GM18502 (cell line): Measurements from ENCODE around the gene MEF2C.

Experiments used
- ATAC-seq: cut with Tn5 transposase; IDR thresholded peaks from one replicate; pipeline ENCODE4 v1.9.1; 2021; ENCODE audit warnings: mild to moderate bottlenecking; ENCODE audit not compliant: unreplicated experiment, poor library complexity

MEF2C gene

DNA sequence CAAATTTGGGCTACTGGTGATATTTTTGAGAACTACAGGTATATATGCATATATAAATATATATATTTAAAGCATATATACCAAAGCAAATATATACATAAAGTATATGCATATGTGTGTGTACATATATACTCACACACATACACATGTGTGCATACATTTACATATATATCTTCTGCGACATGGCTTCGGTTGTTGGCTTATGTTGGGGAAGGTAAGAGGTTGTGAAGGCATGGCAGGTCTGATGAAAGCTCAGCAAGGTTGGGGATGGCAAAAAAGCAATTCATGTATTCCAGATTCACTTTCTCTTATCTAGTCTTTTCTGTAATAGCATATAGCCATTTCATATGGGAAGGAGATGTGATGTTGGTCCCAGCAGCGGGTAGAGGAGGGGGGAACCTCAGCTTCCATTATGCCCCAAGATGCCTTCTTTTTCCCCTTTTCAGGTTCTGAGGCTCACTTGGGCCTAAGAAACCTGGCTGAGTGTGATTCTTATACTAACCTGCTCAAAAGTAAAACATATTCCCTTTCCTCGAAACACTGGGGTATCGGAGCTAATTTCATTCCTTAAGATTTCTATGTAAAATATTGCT is 201.7 kb downstream of the MEF2C start:
- ATAC-seq = no peak

GRCh38 chr5:88680253-88681132 is 202.5 kb downstream of the MEF2C start:
- ATAC-seq = peak; percentile 80

DNA sequence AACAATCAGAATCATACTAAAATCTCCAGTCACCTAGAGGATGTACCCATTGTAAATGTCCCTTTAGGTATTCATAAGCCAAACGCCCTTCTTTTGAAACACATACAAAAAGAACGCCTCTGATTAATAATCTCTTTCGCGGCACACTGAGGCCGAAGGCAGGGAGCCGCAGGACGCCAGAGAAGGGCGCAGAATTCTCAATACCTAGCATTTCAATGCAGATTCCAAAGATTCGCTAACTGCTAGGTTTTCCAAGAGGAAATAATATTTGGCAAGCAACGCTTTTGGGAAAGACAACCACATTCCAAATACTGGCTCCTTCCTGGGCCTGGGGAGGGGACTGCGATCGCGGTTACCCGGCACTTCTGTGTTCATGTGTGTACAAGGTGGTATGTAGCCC is 203.3 kb downstream of the MEF2C start:
- ATAC-seq = no peak

- ATAC-seq = no peak
Measured at GRCh38 chr5:88678770-88679381, 204.1 kb downstream of the MEF2C start.

DNA sequence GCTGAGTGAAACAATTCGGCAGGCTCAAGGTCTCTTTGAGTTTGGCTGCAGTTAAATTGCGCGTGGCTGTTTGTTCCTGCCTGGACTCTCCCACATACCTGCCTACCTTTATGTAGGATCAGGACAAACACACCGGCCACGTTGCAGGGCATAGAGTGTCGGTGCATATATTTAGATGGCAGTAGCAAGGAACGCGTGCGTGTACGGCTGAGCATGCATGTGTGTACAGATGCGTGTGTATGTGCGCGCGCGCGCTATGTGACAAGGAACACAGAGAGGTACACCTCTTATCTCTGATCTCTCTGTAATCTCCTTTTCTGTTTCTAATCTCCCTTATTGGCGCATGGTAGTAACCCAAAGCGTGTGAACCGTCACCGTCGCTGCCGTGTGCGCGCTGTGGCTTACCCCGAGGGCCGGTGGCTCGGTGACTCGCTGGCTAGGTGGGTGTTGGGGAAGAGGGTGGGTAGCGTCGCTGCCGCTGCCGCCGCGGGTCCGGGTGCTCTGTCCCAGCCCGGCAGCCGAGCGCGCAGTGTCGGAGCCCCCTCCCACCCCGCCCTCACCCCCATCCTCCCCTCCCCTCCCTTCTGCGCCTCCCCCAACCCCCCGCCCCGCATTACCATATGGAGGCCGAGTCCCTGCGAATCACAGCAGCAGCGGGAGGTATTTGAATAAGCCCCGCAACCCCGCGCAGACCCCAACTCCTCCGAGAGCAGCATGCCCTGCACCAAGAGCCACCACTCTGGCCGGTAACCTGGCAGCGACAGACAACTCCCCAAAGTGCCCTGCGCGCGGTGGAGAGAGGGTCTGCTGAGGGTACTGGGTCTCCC is 204.8 kb downstream of the MEF2C start:
- no peak for ATAC-seq

GRCh38 chr5:88677376-88677895 is 205.5 kb downstream of the MEF2C start:
- ATAC-seq = no peak

- no peak for ATAC-seq
Measured at GRCh38 chr5:88676637-88677375, 206.2 kb downstream of the MEF2C start.

GRCh38 chr5:88675708-88676636 is 207.0 kb downstream of the MEF2C start:
- ATAC-seq = peak; percentile 56

DNA sequence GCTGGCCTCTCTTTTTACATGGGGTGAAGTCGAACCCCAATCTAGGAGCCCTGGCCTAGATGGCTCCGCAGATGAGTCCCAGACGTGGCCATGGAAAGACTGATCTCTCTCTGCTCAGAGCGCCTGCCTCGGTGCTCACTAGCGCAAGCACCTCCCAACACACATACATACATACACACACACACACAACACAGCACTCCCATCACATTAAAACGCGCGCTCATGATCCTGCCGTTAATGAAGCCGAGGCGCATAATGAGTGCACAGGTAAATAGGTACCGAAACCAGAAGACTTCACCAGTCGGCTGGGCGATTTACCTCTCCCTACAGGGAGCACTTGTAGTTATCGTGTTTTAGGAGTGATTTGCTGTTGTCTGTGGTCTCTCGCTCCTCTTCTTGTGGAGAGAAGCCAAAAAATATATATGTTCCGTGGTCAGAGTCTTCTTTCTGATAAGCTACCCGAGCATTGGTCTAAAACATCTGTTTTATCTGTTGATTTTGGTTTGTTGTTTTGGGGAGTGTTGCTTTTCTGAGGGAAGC is 207.7 kb downstream of the MEF2C start:
- ATAC-seq = peak; percentile 32

- ATAC-seq = peak; percentile 69
Measured at GRCh38 chr5:88674356-88675167, 208.4 kb downstream of the MEF2C start.

- ATAC-seq = no peak
Measured at GRCh38 chr5:88673253-88674105, 209.5 kb downstream of the MEF2C start.

DNA sequence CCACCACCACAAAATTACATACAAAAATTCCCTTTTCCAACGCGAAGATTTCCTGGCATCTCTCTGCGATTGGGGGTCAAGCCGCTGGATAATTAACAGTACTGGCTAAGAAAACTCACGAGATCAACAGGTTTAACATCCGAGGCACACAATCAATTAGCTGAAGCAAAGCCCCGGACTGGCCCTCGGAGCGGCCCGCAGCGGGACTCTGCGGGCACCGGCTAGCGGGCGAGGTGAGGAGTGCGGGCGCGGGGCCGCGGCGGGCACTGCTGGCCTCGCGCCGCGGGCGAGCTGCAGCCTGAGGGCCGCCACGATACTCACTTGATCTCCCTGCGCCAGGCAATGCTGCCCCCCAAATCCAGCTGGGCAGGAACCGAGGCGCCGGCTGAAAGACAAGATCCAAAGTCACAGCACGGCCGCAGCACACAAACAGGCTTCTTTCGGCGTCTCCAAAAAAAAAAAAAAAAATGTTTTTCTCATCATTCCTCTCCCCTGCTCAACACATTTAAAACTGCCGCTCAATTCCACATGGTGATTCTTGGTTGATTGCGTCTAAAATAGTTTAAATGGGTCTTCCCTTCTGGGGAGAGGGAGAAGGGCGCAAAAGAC is 210.2 kb downstream of the MEF2C start:
- no peak for ATAC-seq

GRCh38 chr5:88671505-88672499 is 211.2 kb downstream of the MEF2C start:
- ATAC-seq = no peak

DNA sequence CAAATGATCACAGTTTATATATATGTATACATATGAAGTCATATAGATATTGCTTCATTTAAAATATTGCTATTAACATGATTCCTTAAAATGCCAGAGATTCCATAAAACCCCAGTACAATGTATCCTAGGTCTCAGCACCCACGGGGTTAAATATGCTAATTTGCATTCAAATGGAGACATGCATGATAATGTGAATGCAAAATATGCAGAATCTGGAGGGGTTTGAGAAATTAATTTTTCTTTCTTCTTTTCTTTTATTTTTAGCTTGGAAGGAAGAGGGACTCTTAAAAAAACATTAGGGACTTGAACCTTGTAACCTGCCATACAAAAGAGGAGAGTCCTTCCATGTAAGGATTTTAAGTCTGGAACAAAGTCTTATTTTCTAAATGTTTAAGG is 211.9 kb downstream of the MEF2C start:
- no peak for ATAC-seq

GRCh38 chr5:88670461-88670860 is 212.5 kb downstream of the MEF2C start:
- no peak for ATAC-seq
